NCI-H82 (cell line): ENCODE results near the gene SBNO2.

Experiments
- DNase-seq: peaks from one replicate; lab custom pipeline; 2025; lab: John Stamatoyannopoulos, UW

SBNO2 gene

GRCh38 chr19:1105008-1105872 is 68.8 kb downstream of the SBNO2 start:
- DNase-seq = peak; percentile 43

GRCh38 chr19:1104311-1105007 is 69.6 kb downstream of the SBNO2 start:
- peak; percentile 72 for DNase-seq

DNA sequence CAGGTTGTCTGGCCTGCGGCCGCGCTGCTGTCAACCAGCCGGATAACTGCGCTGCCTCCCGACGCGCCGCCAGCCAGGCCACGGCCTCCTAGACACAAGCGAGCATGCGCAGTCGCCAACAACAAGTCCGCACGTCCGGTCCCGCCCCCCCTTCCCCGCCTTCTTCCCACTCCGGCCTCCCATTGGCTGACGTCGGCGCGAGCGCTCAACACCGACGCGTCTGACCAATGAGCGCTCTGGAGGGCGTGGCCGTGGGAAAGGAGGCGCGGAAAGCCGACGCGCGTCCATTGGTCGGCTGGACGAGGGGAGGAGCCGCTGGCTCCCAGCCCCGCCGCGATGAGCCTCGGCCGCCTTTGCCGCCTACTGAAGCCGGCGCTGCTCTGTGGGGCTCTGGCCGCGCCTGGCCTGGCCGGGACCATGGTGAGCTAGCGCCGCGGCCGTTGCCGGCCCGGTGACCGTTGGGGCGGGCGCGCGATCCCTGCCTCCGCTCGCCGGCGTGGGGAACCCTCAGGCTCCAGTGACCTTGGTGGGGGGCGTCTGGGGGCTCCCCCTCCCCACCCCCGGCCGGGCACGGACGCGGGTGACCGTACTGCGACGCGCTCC is 70.3 kb downstream of the SBNO2 start, which contains the start of gene GPX4:
TSS of gene GPX4 (plus strand) at position 287 of the 603 bp plus-strand sequence. CDS start at position 337, 50 bp downstream.
- DNase-seq = peak; percentile 99

DNA sequence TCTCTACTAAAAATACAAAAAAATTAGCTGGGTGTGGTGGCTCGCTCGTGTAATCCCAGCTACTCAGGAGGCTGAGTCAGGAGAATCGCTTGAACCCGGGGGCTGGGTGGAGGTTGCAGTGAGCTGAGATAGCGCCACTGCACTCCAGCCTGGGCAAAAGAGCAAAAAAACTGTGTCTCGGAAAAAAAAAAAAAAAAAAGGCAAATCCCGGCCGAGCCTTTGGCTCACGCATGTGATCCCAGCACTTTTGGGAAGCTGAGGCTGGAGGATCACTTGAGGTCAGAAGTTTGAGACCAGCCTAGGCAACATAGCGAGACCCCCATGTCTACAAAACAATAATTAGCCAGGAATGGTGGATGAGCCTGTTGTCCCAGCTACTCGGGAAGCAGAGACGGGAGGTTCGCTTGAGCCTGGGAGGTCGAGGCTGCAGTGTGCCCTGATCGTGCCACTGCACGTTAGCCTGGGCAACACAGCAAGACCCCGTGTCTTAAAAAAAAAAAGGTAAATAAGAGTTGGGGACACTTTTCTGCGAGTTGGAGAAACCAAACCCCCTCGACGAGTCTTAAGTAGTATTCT is 70.8 kb downstream of the SBNO2 start:
- no peak for DNase-seq

- no peak for DNase-seq
Measured at GRCh38 chr19:1102407-1103131, 71.5 kb downstream of the SBNO2 start.

GRCh38 chr19:1101337-1101698 is 72.8 kb downstream of the SBNO2 start:
- DNase-seq = no peak

GRCh38 chr19:1098177-1099051 is 75.7 kb downstream of the SBNO2 start:
- no peak for DNase-seq

GRCh38 chr19:1097810-1098176 is 76.3 kb downstream of the SBNO2 start:
- no peak for DNase-seq

- peak; percentile 98 for DNase-seq
Measured at GRCh38 chr19:1094978-1095701, 78.9 kb downstream of the SBNO2 start, which contains the start of gene POLR2E. POLR2E (minus strand) TSS chr19:1095375; CDS start chr19:1095315, 60 bp downstream.

- DNase-seq = no peak
Measured at GRCh38 chr19:1094655-1094977, 79.5 kb downstream of the SBNO2 start.

DNA sequence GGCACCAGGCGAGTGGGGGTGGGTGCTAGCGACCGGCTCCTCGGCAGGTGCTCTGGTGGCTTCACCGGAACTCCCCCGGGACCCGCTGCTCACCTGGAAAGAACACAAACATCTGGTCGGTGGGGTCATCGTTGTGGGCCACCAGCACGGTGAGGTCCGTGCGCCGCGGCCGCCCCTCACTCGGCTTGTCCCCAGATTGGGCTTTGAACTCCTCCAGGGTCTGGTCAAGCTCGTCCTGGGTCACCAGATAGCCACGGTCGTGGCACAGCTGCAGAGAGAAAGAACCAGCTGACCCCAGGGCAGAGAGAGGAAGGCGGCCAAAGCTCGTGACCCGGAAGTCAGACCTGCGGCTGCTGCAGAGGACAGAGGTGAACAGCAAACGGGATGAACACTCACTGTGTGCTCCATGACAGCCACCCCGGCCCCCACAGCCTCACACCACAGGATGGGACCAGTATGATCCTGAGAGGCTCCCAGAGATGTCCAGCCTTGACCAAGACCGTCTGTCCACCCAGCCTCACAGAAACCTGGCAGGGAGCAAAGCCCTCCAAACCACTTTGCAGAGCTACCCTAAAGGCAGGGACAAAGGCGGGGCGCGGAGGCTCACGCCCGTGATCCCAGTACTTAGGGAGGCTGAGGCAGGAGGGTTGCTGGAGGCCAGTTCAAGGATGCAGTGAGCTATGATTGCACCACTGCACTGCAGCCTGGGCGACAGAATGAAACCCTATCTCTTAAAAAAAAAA is 80.1 kb downstream of the SBNO2 start:
- no peak for DNase-seq

GRCh38 chr19:1093330-1093729 is 80.7 kb downstream of the SBNO2 start:
- DNase-seq = no peak

DNA sequence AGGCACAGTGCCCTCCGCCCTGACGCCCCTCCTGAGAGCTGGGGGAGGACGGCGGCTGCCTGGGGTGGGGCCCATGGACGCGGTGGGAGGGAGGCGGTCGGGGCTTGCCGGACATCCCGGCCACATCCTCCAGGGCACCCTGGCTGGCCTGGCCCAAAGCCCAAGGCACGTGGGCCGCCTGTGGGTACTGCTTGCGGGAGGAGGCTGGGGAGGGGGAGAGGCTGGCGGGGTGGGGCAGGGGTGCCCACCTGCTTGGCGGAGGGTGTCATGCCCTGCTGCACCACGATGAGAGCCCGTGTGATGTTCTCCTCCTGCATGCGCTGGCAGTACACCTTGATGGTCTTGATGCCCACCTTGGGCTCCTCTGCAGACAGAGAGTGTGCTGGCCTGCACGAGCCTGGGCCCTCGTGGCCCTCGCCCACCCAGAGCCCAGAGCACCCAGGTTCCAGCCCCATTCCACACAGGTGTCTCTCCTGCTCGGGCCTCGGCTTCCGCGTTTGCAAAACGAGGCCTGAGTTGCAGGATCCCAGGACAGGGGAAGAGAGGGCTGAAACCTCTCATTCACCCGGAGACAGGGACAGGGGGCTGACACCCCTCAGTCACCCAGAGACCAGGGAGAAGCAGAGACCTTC is 82.4 kb downstream of the SBNO2 start:
- no peak for DNase-seq

DNA sequence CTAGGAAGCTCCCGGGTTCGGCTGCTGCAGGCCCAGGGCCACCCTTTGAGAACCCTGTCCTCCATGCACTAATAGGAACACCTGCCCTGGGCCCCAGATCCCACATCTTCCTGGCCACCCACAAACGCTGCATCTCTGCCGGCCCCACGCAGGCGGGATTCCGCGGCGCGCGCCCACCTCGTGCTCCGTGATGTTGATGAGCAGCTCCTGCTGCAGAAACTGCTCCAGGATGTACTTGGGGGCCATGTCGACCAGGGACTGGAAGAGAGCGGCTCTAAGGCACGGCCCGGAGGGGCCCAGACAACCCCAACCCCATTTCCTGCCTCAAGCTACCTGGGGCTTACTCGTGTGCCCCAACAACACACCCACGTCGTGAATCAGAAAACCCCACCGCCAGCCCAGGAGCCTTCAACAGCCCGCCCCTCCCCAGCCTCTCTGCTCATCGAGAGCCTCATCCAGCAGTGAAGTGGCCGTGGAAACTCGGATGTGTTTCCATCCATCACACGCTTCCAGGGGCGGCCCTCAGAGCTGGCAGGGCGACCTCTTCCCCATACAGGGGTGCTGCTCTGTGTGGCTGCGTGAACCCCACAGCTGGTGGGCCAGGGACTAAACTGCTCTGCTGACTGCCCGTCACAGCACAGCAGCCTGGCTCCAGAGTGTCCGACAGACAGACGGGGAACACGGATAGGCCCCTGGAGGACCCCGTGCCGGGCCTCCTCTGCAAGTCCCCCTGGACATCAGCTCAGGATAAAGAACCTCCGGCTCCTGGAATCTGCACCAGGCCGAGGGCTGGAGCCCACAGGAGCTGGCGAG is 83.1 kb downstream of the SBNO2 start:
- no peak for DNase-seq

- DNase-seq = no peak
Measured at GRCh38 chr19:1089891-1090290, 84.2 kb downstream of the SBNO2 start.

GRCh38 chr19:1089126-1089771 is 84.8 kb downstream of the SBNO2 start:
- DNase-seq = no peak

GRCh38 chr19:1088416-1089010 is 85.6 kb downstream of the SBNO2 start:
- no peak for DNase-seq
